ENCODE results near the gene ABHD8. TPM values are rescaled to one million over a fixed set of nuclear protein-coding genes. Genes with fewer than 3 reads are reported as not detected.

ABHD8 gene
- total RNA-seq, 1 experiment from 2014 or later = 1.3 TPM

DNA sequence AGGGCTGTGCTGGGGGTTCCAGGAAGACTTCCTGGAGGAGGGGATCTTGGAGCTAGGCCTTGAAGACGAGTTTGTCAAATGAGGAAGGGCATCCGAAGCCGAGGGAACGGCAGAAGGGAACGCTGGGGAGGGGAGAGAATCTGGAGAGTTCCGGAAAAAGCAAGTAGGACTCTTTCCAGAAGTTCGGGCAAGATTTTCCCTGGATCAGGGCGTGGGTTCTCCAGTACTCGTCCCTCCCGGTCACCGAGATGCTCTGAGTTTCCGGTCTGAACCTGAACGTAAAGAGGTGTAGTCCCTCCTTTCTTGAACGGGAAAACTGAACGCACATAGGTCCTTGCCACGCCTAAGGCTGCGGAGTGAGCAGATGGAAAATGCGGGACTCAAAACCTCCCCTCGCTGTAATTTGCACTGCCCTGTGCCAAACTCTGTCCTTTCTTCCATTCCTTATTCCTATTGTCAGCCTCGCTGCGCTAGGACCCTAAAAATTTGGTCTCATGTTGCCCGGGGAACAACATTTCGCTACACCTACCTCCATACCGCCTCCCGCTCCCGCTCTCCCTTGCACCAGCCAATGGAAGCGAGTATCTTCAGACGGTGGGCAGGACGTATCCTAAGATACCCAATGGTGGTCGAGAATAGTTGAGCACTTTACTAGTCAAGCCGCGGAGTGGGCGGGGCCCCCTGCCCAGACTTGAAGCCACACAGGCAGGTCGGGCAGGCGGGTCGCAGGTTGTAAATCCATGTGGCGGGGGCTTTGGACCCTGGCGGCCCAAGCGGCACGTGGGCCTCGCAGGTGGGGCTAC, 33.8 kb upstream of the ABHD8 start, which contains the start of gene GTPBP3:
GTPBP3 (plus strand) TSS at position 682 of the 803 bp plus-strand sequence; CDS start at position 741, 59 bp downstream.
- Histone ChIP-seq H3K4me3 (peak within 1 kb of the TSS; percentile 94), H3K36me3 (peaks cover 22% of the 10 kb centered on the region), H3K9me3 (peaks cover 2% of the 10 kb centered on the region; the same call in 1 of the 2 replicates), H3K27me3 (no peaks in the 10 kb centered on the region)
- DNase-seq = peak; percentile 99

DNA sequence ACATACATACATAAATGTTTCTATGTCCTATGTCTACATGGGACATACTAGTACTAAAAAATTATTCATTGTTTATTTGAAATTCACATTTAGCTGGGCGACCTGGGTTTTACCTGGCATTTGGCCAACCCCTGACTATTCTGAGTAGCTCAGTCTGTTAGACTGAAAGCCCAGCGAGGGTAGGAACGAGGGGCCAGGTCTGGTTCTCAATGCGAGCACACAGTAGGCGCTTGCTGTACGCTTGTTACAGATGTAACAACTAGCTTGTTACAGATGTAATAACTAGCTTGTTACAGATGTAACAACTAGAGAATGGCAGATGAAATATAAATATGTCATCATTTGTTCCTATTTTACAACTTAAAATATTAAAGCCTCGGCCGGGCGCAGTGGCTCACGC, 32.4 kb upstream of the ABHD8 start:
- no peak for DNase-seq
- H3K4me3 ChIP-seq = no peak overlapping the region; the same call in 1 of the 2 replicates
- no peaks in the 10 kb centered on the region for H3K27me3 ChIP-seq
- H3K9me3 ChIP-seq = peaks cover 2% of the 10 kb centered on the region; the same call in 1 of the 2 replicates
- peaks cover 18% of the 10 kb centered on the region for H3K36me3 ChIP-seq

DNA sequence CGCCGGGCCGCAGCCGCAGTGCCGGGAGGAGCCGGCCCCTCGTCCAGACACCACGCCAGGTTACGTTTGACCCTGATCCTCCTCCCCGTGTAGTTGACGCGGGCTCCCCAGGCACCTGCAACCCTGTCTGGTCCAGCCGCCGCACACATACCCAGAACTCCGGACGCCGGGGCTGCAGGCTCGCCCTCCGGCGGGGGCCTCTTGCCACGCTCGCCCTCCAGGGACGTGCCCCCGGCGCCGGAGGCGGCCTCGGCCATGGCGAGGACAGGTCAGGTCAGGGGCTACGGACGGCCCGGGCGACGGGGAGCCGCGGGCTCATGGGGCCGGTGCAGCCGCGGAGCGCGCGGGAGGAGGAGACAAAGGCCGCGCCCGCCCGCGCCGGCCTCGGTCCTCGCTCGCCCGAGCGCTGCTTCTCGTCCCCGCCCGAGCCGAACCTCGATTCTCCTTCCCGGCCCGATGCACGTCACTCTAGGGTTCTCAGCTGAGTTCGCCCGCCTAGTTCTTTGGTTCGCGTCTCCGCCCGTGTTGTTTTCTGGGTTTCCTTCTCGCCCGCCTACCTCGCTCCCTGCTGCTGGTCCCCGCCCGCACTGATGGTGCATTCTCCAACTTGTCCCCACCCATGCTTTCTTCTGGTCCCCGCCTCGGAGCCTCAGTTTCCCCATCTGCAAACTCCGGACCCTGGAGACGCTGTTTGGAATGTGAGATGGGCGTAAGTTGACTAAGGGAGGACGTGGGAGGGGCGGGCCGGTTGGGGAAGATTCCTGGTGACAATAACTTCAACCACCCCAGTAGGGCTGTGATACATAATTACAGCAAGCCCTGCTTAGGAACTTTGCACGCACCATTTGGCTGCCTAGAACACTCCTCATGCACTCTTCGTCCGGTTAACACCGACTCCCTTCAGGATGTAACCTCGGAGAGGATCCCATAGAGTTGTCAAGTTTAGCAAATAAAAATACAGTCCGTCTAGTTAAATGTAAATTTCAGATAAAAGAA, 31.5 kb upstream of the ABHD8 start, which contains the start of gene ANO8:
ANO8 (minus strand) TSS at position 442 of the 996 bp plus-strand sequence; CDS start at position 257, 185 bp downstream.
- Histone ChIP-seq H3K36me3 (peaks cover 18% of the 10 kb centered on the region), H3K27me3 (no peaks in the 10 kb centered on the region), H3K4me3 (peak within 1 kb of the TSS; percentile 69), H3K9me3 (peaks cover 2% of the 10 kb centered on the region; the same call in 1 of the 2 replicates)
- DNase-seq = peak; percentile 100

DNA sequence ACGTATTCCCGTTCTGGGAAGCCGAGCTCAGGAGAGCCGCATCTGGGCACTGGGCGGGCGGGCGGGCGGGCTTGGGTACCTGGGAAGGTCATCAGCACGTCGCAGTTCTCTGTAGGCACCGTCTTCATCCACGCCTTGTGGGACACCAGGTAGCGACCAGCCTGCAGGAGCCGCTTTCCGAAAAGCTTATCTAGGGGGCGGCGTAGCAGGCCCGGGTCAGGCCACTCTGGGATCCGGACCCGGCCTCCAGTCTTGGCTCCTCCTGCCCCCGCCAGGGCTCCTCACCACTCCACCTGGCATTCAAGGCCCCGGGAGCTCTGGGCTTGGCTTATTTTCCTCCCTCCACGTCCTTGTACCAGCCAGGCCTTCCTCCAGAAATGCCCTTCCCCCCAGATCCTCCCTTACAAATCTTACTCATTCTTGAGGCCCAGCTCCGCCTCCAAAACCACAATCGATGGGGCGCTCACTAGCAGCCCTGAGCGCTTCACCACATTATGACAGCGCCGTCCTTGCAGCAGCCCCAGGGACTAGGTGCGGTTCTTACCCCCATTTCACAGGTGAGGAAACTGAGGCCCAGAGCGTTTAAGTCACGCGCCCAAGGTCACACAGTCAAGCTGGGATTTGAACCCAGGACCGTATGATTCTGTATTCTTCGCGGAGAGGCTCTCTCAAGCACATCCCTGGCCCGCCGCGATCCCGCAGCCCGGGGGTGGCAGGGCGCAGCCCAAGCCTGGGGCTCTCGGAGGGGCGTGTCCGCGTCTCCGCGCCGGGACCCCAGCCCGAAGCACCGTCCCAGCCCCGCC, 30.6 kb upstream of the ABHD8 start:
- Histone ChIP-seq H3K36me3 (peaks cover 14% of the 10 kb centered on the region), H3K4me3 (peak overlapping the region; percentile 69), H3K9me3 (peaks cover 2% of the 10 kb centered on the region; the same call in 1 of the 2 replicates), H3K27me3 (no peaks in the 10 kb centered on the region)
- DNase-seq = peak; percentile 57

DNA sequence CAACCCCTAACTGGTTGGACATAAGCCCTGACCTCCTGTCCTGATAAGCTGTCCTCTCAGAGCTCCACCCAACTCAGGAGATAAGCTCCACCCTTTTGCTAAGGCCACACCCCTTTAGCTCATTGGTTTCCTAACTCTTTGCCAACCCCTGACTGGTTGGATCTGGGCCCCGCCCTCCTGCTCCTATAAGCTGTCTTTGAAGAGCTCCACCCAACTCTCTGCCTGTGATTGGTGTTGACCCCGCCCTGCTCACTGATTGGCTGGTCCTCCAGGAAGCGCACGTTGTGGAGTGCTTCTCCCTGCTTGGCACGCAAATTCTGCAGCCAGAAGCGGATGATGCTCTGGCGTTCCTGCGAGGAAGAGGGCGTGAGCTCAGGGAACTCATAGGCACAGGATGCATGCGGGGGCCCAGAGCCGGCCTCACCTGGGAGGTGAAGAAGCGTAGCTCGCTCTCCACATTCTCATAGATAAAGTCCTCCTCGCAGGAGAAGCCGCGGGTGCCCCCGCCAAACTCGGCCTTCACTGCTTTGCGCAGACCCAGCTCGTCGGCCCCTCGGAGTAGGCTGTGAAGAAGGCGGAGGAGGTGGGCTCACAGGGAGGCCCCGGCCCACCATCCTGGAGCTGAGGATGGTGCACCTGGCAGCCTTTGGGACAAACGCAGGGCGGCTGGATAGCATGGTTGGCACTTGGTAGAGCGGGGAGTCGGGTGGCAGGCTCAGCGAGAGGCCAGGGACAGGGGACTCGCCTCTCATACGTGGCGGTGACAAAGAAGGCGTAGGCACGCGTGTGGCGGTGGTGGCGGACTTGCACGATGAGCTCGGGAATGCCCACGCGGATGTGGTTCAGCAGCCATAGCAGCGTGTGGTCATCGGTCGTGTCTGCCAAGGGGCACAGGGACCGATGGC, 29.7 kb upstream of the ABHD8 start:
- Histone ChIP-seq H3K36me3 (peaks cover 8% of the 10 kb centered on the region), H3K9me3 (peaks cover 2% of the 10 kb centered on the region; the same call in 1 of the 2 replicates)
- DNase-seq = peak; percentile 71

DNA sequence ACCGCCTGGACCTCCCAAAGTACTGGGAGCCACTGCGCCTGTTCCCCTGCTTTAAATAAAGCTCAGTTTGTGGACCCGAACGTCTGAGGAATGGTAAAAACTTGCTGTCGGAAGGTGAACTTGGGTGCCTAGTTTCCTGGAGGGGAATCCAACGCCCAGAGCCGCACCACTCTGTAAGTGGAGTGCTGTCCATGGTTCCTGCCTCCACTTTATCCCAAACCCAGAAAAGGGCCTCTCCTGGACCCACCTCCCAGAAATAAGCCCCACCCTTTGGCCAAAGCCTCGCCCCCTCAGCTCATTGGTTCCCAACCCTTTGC, 29.1 kb upstream of the ABHD8 start:
- no peak for DNase-seq
- Histone ChIP-seq H3K4me3 (no peak overlapping the region), H3K9me3 (peaks cover 2% of the 10 kb centered on the region; the same call in 1 of the 2 replicates), H3K36me3 (peaks cover 8% of the 10 kb centered on the region), H3K27me3 (no peaks in the 10 kb centered on the region)

More for the DNA sequence above, 29.7 kb upstream of the ABHD8 start:
- Histone ChIP-seq H3K27me3 (no peaks in the 10 kb centered on the region), H3K4me3 (no peak overlapping the region)

DNA sequence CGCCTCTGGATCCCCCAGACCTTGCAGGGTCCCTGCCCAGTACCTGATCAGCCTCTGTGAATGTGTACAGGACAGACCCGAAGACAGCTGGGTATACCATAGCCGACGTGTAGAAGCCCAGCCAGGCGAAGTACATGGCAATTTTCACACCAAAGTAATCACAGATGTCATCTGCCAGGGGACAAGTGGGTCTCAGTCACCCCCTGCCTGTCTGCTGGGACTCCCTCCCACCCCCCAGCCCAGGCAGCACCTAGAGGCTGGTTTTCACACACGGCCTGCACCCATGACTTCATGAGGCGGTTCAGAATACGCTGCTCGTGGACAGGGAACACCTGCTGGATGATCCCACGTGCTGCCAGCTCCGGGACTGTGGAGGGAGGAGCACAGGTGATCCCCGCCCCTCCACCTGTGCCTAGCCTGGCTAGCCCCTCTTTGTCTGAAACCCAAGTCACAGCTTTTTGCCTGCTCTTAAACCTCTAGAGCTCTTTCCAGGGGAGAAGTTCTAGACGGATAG, 27.9 kb upstream of the ABHD8 start:
- Histone ChIP-seq H3K4me3 (no peak overlapping the region), H3K9me3 (peaks cover 2% of the 10 kb centered on the region; the same call in 1 of the 2 replicates), H3K27me3 (no peaks in the 10 kb centered on the region), H3K36me3 (peaks cover 8% of the 10 kb centered on the region)
- no peak for DNase-seq

DNA sequence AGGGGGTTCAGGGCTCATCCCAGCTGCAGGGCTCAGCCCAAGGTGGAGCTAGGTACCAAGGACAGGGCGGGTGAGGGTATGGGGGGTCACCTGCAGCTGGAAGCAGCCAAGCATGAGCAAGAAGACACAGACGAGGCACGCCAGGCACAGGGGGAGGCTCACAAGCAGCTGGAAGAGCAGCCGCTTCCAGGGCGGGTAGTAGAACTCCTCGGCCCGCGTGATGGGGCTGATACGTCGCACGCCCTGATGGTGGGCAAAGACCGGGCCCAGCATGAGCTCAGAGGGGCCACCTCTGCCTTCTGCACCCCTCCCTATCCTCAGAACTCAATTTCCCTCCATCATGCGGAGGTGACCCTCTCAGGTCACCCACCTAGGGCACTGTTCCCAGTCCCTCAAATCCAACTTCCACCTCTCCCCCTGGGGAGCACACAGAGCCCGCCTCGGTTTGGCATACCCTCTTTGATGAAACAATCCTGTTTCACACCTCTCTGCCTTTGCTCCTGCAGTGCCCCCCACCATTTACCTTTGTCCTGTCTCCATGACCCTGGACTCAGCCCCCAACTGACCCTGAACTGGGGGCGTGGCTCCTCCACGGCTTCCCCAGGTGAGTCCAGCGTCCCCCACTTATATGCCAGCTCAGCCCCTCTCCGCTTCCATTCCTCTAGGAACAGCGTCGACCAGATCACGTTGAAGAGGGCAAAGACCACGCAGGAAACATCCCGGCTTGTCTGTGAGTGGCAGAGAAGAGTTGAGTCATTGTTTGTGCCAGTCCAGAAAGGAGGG, 27.2 kb upstream of the ABHD8 start:
- Histone ChIP-seq H3K4me3 (no peak overlapping the region), H3K9me3 (peaks cover 2% of the 10 kb centered on the region; the same call in 1 of the 2 replicates), H3K27me3 (no peaks in the 10 kb centered on the region), H3K36me3 (peaks cover 8% of the 10 kb centered on the region)
- DNase-seq = no peak

DNA sequence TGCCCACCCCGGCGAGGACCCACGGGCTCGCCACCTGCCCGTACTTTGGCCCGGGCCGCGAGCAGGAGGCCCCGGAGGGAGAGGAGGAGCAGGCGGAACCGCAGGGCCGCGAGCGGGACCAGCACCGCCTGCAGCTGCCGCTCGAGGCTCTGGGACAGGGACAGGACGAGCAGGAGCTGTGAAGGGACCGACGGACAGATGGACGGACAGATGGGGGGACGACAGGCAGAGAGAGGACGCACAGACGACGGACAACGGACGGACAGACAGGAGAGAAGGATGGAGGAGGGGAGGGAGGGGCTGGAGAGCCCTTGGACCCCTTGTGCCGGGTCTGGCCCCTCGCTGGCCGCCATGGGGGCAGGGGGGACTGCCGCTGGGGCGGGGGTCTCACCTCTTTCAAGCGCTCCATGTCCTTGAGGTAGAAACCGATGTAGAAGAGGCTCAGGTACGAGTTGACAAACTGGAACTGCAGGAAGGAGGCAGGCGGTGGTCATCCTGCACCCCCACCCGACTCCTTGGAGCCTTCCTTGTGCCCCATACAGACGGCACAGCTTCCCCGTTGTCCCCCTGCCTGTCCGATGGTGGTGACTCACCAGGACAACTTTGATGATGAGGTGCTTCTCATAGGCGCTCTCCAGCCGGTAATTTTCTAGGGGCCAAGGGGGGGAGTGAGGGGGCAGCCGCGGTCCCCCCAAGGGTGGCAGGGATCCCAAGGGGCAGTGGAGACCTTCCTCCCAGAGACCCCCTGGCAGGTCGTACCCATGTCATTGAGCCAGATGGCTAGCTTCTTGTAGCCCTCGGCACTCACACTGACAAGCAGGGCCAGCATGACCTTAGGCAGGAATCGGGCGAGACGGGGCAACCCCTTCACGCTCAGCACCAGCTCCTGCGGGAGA, 26.4 kb upstream of the ABHD8 start:
- Histone ChIP-seq H3K27me3 (no peaks in the 10 kb centered on the region), H3K36me3 (peaks cover 8% of the 10 kb centered on the region), H3K9me3 (peaks cover 2% of the 10 kb centered on the region; the same call in 1 of the 2 replicates), H3K4me3 (no peak overlapping the region)
- no peak for DNase-seq

DNA sequence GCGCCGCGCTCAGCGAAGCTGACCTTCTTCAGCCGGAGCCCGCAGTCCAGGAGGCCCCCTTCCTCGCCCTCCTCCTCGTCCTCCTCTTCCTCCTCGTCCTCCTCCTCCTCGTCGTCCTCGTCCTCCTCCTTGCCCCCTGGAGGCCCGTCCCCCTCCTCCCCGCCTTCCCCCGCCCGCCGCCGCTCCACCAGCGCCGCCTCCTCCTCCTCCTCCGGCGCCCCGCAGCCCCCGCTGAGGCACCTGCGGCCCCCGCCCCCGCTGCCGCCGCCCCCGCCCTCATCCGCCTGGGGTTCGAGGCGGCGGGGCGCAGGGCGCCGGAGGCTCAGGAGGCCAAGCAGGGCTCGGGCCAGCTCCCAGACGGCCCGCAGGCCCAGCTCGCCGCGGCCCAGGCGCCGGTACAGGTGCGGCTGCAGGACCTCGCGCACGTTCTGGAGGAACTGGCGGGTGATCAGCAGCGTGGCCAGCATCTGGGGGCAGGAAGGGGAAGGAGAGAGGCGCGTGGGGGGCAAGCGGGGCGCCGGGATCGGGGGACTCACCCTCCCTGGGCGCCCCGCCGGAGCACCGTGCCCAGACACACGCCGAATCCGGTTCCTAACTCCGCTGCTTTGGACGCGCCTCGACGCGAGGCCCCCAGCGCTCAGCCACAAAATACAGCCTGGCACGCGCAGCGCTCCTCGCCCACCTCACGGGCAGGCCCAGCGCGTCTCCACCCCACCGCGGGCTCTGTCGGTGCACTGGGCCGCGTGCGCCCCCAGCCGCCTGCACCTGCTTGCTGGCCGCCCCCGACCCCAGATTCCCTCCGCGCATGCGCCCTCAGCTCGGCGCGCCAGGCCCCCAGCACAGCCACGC, 25.5 kb upstream of the ABHD8 start:
- H3K27me3 ChIP-seq = no peaks in the 10 kb centered on the region
- DNase-seq = no peak
- H3K9me3 ChIP-seq = peaks cover 2% of the 10 kb centered on the region; the same call in 1 of the 2 replicates
- H3K36me3 ChIP-seq = peaks cover 8% of the 10 kb centered on the region
- no peak overlapping the region for H3K4me3 ChIP-seq

DNA sequence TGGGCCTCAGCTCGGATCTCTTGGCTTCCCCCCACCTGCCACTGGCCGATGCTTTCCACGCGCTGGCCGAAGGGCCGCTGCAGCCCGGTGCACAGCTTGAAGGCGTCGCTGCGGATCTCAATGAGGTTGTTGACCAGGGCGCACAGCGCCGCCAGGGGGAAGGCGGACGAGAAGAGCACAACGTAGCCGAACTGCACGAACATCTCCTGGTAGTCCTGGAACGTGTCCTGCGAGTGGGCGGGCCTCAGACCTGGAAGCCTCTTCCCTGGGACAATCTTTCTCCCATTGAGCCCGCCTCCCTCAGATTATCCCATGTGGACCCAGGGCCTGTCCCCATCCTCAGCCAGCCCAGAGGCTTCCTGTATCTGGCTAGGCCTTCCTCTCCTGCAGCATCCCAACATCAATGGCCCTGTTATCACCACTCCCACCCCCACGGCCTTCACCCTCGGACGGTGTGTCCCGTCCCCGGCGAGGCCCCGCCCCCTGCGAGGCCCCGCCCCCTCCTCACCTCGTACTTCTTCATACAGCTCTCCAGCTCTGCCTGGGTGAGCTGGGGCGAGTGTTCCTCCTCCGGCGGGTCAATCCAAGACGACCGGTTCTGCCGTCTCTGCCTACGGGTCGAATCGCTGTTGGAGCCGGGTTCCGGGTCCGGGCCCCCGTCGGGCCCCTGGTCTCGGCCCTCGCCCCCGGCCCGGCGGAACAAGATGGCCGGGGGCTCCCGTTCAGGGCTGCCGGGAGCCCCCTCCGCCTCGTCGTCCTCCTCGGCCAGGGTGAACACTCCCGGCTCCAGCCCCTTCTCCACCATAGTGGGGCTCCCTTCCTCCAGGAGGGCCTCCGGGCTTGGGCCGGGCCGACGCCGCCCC, 24.7 kb upstream of the ABHD8 start:
- no peaks in the 10 kb centered on the region for H3K27me3 ChIP-seq
- H3K4me3 ChIP-seq = no peak overlapping the region
- peaks cover 2% of the 10 kb centered on the region; the same call in 1 of the 2 replicates for H3K9me3 ChIP-seq
- no peak for DNase-seq
- peaks cover 5% of the 10 kb centered on the region for H3K36me3 ChIP-seq

Measured in MG63 (cell line).